Measurements from ENCODE around the gene SPAG5.

The SPAG5 gene

DNA sequence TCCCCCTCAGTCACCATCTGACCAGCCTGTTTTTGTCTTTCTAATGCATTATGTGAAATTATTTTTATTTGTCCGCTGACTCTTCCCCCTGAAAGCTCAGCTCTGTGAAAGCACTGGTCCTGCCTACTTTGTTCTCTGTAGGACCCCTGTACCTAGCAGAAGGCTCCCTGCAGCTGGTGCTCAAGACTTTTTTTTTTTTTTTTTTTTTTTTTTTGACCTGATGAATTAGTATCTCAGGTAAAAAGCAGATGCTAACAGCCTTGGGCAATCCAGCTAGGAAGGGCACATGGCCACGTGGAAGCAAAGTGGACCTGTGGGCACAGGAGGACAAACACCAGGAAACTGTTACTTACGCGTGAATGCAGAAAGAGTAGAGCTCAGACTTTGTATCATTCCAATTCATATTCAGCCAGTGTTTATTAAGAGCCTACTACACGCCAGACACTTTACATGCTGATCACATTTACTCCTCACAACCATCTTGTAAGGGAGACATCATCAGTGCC lies 45.8 kb downstream of the SPAG5 start:
- Histone ChIP-seq H2AFZ (ENCODE audit: low read depth, low read length, severe bottlenecking) (no peak overlapping the region), H3K4me2 (ENCODE audit: low read depth, low read length, poor library complexity, severe bottlenecking) (peak overlapping the region; percentile 61), H3K36me3 (ENCODE audit: low read length) (no peaks in the 10 kb centered on the region), H3K4me3 (ENCODE audit: insufficient read depth, low read length, poor library complexity, severe bottlenecking) (no peak overlapping the region), H3K9me3 (ENCODE audit: insufficient read depth, low read length) (no peaks in the 10 kb centered on the region), H3K27ac (ENCODE audit: low read depth, low read length) (no peak overlapping the region), H4K20me1 (ENCODE audit: low read depth, low read length) (no peaks in the 10 kb centered on the region), H3K27me3 (ENCODE audit: low read length) (no peaks in the 10 kb centered on the region), H3K9me2 (replicated peaks; ENCODE audit: insufficient read depth, low read length) (no peaks in the 10 kb centered on the region), H3K9ac (ENCODE audit: low read length) (no peak overlapping the region), H3F3A (ENCODE audit: insufficient read depth) (no peaks in the 10 kb centered on the region), H3K79me2 (ENCODE audit: insufficient read depth, low read length) (no peaks in the 10 kb centered on the region)
- no peak for TF ChIP-seq EZH2phosphoT487 (conservative IDR thresholded peaks at IDR 0.05; ENCODE audit: low read length)
- TF ChIP-seq, protein P1, sequence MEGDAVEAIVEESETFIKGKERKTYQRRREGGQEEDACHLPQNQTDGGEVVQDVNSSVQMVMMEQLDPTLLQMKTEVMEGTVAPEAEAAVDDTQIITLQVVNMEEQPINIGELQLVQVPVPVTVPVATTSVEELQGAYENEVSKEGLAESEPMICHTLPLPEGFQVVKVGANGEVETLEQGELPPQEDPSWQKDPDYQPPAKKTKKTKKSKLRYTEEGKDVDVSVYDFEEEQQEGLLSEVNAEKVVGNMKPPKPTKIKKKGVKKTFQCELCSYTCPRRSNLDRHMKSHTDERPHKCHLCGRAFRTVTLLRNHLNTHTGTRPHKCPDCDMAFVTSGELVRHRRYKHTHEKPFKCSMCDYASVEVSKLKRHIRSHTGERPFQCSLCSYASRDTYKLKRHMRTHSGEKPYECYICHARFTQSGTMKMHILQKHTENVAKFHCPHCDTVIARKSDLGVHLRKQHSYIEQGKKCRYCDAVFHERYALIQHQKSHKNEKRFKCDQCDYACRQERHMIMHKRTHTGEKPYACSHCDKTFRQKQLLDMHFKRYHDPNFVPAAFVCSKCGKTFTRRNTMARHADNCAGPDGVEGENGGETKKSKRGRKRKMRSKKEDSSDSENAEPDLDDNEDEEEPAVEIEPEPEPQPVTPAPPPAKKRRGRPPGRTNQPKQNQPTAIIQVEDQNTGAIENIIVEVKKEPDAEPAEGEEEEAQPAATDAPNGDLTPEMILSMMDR (IDR thresholded peaks at IDR 0.05; ENCODE audit: insufficient read depth, low read length, poor library complexity, severe bottlenecking), result no peak

GRCh38 chr17:28552176-28552999 lies 46.4 kb downstream of the SPAG5 start, which contains the start of gene UNC119:
Gene UNC119, minus strand, starts transcription at chr17:28552624. Its CDS starts 67 bp downstream, at chr17:28552557.
- Histone ChIP-seq H3K4me3 (ENCODE audit: insufficient read depth, low read length, poor library complexity, severe bottlenecking) (peak within 1 kb of the TSS; percentile 49), H3K79me2 (ENCODE audit: insufficient read depth, low read length) (no peaks in the 10 kb centered on the region), H3K9me2 (replicated peaks; ENCODE audit: insufficient read depth, low read length) (no peaks in the 10 kb centered on the region), H3K27me3 (ENCODE audit: low read length) (no peaks in the 10 kb centered on the region), H3K36me3 (ENCODE audit: low read length) (no peaks in the 10 kb centered on the region), H3K9ac (ENCODE audit: low read length) (peak within 1 kb of the TSS; percentile 44), H3K9me3 (ENCODE audit: insufficient read depth, low read length) (no peaks in the 10 kb centered on the region), H3K27ac (ENCODE audit: low read depth, low read length) (no peak within 1 kb of the TSS), H4K20me1 (ENCODE audit: low read depth, low read length) (no peaks in the 10 kb centered on the region), H3K4me2 (ENCODE audit: low read depth, low read length, poor library complexity, severe bottlenecking) (peak within 1 kb of the TSS; percentile 61), H2AFZ (ENCODE audit: low read depth, low read length, severe bottlenecking) (peak within 1 kb of the TSS; percentile 53), H3F3A (ENCODE audit: insufficient read depth) (no peaks in the 10 kb centered on the region)
- TF ChIP-seq EZH2phosphoT487 (conservative IDR thresholded peaks at IDR 0.05; ENCODE audit: low read length), result no peak
- TF ChIP-seq, protein P1 (IDR thresholded peaks at IDR 0.05; ENCODE audit: insufficient read depth, low read length, poor library complexity, severe bottlenecking), result no peak

DNA sequence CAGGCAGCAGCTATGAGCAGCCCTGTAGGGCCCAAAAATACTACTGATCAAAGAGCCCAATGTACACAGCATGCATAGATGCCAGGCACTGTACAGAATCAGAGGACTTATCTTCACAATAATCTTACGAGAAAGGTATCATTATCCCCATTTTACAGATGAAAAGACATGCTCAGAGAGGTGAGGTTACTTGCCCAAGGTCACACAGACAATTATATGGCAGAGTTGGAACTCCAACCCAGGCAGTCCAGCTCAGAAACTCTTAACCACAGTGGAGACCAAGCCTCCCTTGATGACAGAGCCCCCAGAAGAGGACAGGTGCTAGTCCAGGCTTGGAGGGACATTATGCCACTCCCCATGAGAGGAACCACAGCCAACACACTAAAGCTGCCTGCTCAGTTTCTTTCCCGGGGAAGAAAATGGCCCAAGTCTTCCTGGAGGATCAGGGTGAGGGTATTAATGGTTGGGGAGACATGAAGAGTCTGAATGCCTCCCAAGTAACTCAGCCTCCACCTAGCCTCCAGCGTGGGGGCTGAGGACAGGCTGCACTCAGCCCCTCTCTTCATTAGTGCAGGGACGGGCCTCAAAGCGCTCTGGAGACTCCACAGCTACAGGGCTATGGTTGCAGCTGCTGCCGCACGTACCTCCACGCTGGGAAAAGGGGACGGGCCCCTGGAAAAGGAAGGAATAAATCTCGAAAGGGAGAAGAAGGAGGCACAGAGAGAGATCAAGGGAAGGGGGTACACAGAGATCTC lies 47.2 kb downstream of the SPAG5 start:
- Histone ChIP-seq H3K9me2 (replicated peaks; ENCODE audit: insufficient read depth, low read length) (no peaks in the 10 kb centered on the region), H3K36me3 (ENCODE audit: low read length) (no peaks in the 10 kb centered on the region), H3F3A (ENCODE audit: insufficient read depth) (peaks cover 2% of the 10 kb centered on the region; the same call in 1 of the 2 replicates), H3K4me3 (ENCODE audit: insufficient read depth, low read length, poor library complexity, severe bottlenecking) (no peak overlapping the region), H3K9me3 (ENCODE audit: insufficient read depth, low read length) (no peaks in the 10 kb centered on the region), H2AFZ (ENCODE audit: low read depth, low read length, severe bottlenecking) (no peak overlapping the region), H3K4me2 (ENCODE audit: low read depth, low read length, poor library complexity, severe bottlenecking) (peak overlapping the region; percentile 61), H3K9ac (ENCODE audit: low read length) (0 out of 2 replicates have a peak overlapping the region, but pooled peaks have one; percentile 44), H3K79me2 (ENCODE audit: insufficient read depth, low read length) (no peaks in the 10 kb centered on the region), H4K20me1 (ENCODE audit: low read depth, low read length) (no peaks in the 10 kb centered on the region), H3K27me3 (ENCODE audit: low read length) (no peaks in the 10 kb centered on the region), H3K27ac (ENCODE audit: low read depth, low read length) (no peak overlapping the region)
- TF ChIP-seq, protein P1 (IDR thresholded peaks at IDR 0.05; ENCODE audit: insufficient read depth, low read length, poor library complexity, severe bottlenecking), result no peak
- no peak for TF ChIP-seq EZH2phosphoT487 (conservative IDR thresholded peaks at IDR 0.05; ENCODE audit: low read length)
